GM19238 (cell line): ENCODE measurements around the gene GLB1L2.

ENCODE experiments used
- DNase-seq: peaks from one replicate; pipeline ENCODE4 v3.0.0; 2011; ENCODE audit warnings: low spot score; ENCODE audit not compliant: insufficient read length

Gene GLB1L2

DNA sequence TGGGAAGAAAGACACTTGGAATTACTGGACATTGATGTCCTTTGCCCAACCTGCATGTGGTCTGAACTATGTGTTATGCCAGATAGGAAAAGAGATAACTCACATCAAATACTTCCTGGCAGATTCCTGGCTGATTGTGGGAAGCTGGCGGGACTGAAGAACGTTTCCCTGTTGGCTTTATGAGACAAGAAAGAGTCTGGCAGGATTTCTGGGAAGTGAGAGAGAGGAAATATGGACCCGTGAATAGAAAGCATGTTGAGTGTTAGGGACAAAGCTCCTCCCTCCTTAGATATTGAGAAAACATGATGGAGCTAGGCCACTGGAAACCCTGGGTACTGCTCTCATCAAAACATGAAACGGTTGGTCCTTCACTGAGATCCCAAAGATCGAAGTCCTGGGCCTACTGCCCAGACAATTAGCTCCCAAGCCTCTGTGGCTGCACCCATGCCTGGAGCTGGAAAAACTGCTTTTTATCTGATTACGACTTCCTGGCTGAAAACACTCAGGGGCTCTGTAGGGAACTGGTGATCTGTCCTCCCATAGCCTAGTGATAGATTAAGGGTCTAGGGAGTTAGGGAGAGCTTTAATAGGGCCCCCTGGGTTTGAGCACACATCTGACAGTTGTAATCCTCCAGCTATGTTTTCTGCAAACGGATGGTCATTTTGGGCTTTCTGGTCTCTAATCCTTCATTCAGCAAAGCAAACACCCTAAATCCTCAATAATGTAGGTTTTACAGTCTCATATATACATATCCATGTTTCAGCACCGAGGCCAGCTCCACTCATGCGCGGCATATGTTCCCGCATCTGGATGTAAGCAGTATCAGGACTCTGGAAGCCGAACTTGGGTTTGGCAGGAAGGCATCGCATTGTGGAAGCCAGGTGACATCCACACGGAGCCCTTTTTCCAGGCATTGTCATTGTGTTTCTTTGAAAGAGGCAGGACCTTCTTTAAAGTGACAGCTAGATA is 86.4 kb downstream of the GLB1L2 start:
- DNase-seq = no peak

GRCh38 chr11:134423106-134423505 is 91.3 kb downstream of the GLB1L2 start:
- DNase-seq = no peak

GRCh38 chr11:134425413-134425812 is 93.6 kb downstream of the GLB1L2 start:
- DNase-seq = no peak
